CD1c-positive myeloid dendritic cell (primary cell): ENCODE results near the gene NTRK1.
A peak's percentile ranks its signal among the peaks of the same experiment; 100 is the strongest.

Experiments used
- DNase-seq: peaks from one replicate; pipeline ENCODE4 v3.0.0-alpha.2; 2016; ENCODE audit errors: extremely low spot score

The NTRK1 gene

GRCh38 chr1:156860628-156861423 is at the start of gene NTRK1:
TSS of gene NTRK1 (plus strand) at chr1:156860865. CDS start at chr1:156860935, 70 bp downstream.
- no peak for DNase-seq

GRCh38 chr1:156811168-156811567 is 49.5 kb upstream of the NTRK1 start:
- no peak for DNase-seq

- no peak for DNase-seq
Measured at GRCh38 chr1:156812293-156812990, 48.2 kb upstream of the NTRK1 start.

GRCh38 chr1:156813298-156813697 is 47.4 kb upstream of the NTRK1 start:
- no peak for DNase-seq

- DNase-seq, result peak; percentile 79
Measured at GRCh38 chr1:156813750-156814570, 46.7 kb upstream of the NTRK1 start.

- DNase-seq, result no peak
Measured at GRCh38 chr1:156814571-156815260, 45.9 kb upstream of the NTRK1 start.

GRCh38 chr1:156815307-156815826 is 45.3 kb upstream of the NTRK1 start:
- no peak for DNase-seq

GRCh38 chr1:156815961-156816422 is 44.7 kb upstream of the NTRK1 start:
- DNase-seq, result no peak

GRCh38 chr1:156816561-156817328 is 43.9 kb upstream of the NTRK1 start, which contains the start of gene SH2D2A:
TSS of gene SH2D2A (minus strand) at chr1:156816848. CDS start at chr1:156816708, 140 bp downstream.
- peak; percentile 84 for DNase-seq

GRCh38 chr1:156821801-156822200 is 38.9 kb upstream of the NTRK1 start:
- DNase-seq, result no peak

GRCh38 chr1:156822680-156823079 is 38.0 kb upstream of the NTRK1 start:
- no peak for DNase-seq

GRCh38 chr1:156823210-156823790 is 37.4 kb upstream of the NTRK1 start:
- no peak for DNase-seq

- no peak for DNase-seq
Measured at GRCh38 chr1:156826630-156827029, 34.0 kb upstream of the NTRK1 start.

- no peak for DNase-seq
Measured at GRCh38 chr1:156828400-156829124, 32.1 kb upstream of the NTRK1 start.

GRCh38 chr1:156832434-156832833 is 28.2 kb upstream of the NTRK1 start:
- no peak for DNase-seq

GRCh38 chr1:156833603-156834002 is 27.1 kb upstream of the NTRK1 start:
- DNase-seq, result no peak

GRCh38 chr1:156834322-156834721 is 26.3 kb upstream of the NTRK1 start:
- DNase-seq, result no peak

- DNase-seq, result no peak
Measured at GRCh38 chr1:156836041-156836654, 24.5 kb upstream of the NTRK1 start.

GRCh38 chr1:156836892-156837291 is 23.8 kb upstream of the NTRK1 start:
- DNase-seq, result no peak
